HUES64 (cell line): ENCODE measurements around the gene FBXO46.

ENCODE experiments used
- H3K27ac ChIP-seq: 2 replicates; pipeline ENCODE4 v1.7.0; 2013; ENCODE audit warnings: low read depth, low read length, inconsistent platforms
- H3K27me3 ChIP-seq: 2 replicates; pipeline ENCODE4 v1.6.1; 2013; ENCODE audit warnings: mild to moderate bottlenecking, low read length; ENCODE audit not compliant: insufficient read depth
- H3K36me3 ChIP-seq: 2 replicates; pipeline ENCODE4 v1.6.1; 2013; ENCODE audit warnings: mild to moderate bottlenecking, low read length; ENCODE audit not compliant: insufficient read depth
- H3K4me1 ChIP-seq: 2 replicates; pipeline ENCODE4 v1.6.1; 2013; ENCODE audit warnings: mild to moderate bottlenecking, low read length, moderate library complexity; ENCODE audit not compliant: insufficient read depth
- H3K4me3 ChIP-seq: 2 replicates; pipeline ENCODE4 v1.5.1; 2013; ENCODE audit warnings: mild to moderate bottlenecking, low read length, moderate library complexity
- H3K9ac ChIP-seq: 2 replicates; pipeline ENCODE4 v1.6.1; 2013; ENCODE audit warnings: mild to moderate bottlenecking, low read depth, low read length
- H3K9me3 ChIP-seq: 2 replicates; pipeline ENCODE4 v1.6.1; 2013; ENCODE audit warnings: low read depth, low read length; ENCODE audit not compliant: insufficient read depth
- WGBS: fragments of 150-250, 120-280 bp; methylation state at CpG from one replicate; pipeline ENCODE4 v1.1.7; 2013; ENCODE audit warnings: missing lambda C conversion rate; 5-methylcytosine and 5-hydroxymethylcytosine counted together

Gene FBXO46

GRCh38 chr19:45765702-45766295 lies 35.1 kb upstream of the FBXO46 start:
- Histone ChIP-seq H3K9me3 (no peaks in the 10 kb centered on the region), H3K27me3 (no peaks in the 10 kb centered on the region; the same call in 1 of the 2 replicates), H3K9ac (no peak overlapping the region), H3K4me3 (no peak overlapping the region), H3K36me3 (no peaks in the 10 kb centered on the region), H3K27ac (0 out of 2 replicates have a peak overlapping the region, but pooled peaks have one; percentile 30), H3K4me1 (peaks cover 26% of the 10 kb centered on the region)
- WGBS, result 83% methylated on average over 23 of the region's 23 CpGs

- no peak overlapping the region; the same call in 1 of the 2 replicates for H3K9ac ChIP-seq
- no peak overlapping the region for H3K4me3 ChIP-seq
- 43% methylated on average over 21 of the region's 21 CpGs for WGBS
- H3K9me3 ChIP-seq, result no peaks in the 10 kb centered on the region
- peaks cover 26% of the 10 kb centered on the region for H3K4me1 ChIP-seq
- H3K36me3 ChIP-seq, result no peaks in the 10 kb centered on the region
- peak overlapping the region; percentile 56; the same call in 1 of the 2 replicates for H3K27ac ChIP-seq
- no peaks in the 10 kb centered on the region; the same call in 1 of the 2 replicates for H3K27me3 ChIP-seq
Measured at GRCh38 chr19:45764945-45765701, 34.4 kb upstream of the FBXO46 start.

DNA sequence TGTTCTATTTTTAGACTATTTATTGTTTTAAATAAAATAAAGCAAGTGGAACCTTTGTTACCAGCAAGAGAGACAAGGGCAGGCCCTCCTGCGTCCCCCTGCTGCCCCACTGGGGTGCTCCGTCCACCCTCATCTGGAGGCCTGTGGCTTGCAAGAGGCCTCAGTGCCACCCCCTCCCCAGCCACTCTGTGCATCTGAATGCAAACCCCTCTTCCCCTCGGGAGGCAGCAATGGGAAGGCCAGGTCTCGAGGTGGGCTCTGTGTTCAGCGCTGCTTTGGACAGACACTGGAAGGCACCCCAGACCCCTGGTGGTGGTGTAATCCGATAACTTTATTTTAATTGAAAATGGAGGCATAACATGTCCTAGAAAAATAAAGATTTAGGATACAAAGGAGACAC lies 33.8 kb upstream of the FBXO46 start:
- H3K27ac ChIP-seq, result peak overlapping the region; percentile 56; the same call in 1 of the 2 replicates
- H3K9me3 ChIP-seq, result no peaks in the 10 kb centered on the region
- H3K36me3 ChIP-seq, result no peaks in the 10 kb centered on the region
- no peak overlapping the region for H3K9ac ChIP-seq
- peaks cover 26% of the 10 kb centered on the region for H3K4me1 ChIP-seq
- H3K27me3 ChIP-seq, result no peaks in the 10 kb centered on the region; the same call in 1 of the 2 replicates
- no peak overlapping the region; the same call in 1 of the 2 replicates for H3K4me3 ChIP-seq
- WGBS, result 32% methylated on average over 6 of the region's 6 CpGs

DNA sequence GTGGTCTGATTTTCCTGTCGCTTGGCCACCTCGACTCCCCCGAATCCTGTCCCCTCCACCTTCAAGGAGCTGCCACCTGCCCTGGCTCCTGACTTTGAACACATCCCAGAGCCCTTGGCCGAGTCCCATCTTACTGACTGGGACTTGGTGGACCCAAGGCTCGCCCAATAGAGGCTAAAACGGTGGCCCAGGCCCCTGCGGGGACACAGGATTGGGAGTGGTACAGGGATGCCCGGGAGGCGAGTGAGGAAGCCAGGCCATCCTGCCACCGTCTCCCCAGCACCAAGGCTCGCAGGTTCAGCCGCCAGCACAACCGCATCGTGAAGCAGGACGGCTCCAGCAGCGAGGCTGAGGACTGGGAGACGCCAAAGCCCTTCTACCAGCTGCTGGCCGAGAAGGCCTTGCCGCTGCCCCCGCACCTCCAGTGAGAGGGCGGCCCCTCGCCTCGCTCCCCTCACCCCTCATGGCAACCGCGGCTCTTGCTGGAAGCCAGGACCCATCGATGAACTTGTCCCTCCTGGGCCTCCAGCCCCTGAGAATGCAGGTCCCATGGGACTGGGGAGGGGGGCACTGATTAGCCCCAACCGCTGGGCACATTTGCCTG lies 33.1 kb upstream of the FBXO46 start:
- H3K36me3 ChIP-seq, result no peaks in the 10 kb centered on the region
- WGBS, result 75% methylated on average over 27 of the region's 27 CpGs
- H3K27ac ChIP-seq, result 0 out of 2 replicates have a peak overlapping the region, but pooled peaks have one; percentile 3
- H3K9me3 ChIP-seq, result no peaks in the 10 kb centered on the region
- H3K27me3 ChIP-seq, result no peaks in the 10 kb centered on the region; the same call in 1 of the 2 replicates
- H3K9ac ChIP-seq, result no peak overlapping the region
- H3K4me3 ChIP-seq, result no peak overlapping the region
- peaks cover 26% of the 10 kb centered on the region for H3K4me1 ChIP-seq

DNA sequence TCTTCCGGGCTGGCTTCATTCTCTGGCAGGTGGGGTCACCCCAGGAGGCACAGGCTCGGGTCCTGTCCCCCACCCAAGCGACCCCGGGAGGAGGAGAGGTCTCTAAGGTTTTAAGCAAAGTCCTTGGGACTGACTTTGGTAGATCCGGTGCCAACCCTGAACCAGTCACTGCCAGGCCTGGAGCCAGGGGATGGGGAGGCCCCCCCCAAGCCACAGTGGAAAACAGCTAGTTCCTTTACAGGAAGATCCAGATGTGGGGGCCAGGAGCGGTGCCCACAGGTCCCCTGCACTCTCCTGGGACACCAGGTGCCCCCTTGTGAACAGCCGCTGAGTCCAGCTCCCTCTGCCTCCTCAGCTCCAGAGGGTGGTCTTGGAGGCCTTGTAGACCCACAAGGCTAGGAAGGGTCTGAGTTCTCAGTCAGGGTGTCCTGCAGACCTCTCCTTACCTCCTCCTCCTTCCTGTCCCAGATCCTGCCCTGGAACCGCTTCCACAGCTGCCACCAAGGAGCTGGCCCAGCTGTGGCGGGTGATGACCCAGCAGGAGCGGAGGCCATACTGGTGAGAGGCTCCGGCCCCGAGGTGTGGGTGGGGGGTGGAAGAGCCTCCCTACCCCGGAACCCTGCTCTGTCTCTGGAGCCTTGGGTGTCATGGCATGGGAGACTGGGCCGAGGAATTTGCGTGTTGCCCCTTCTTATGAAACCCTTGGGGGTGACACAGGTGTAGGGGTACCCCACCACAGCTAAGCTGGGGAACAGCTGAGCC lies 32.4 kb upstream of the FBXO46 start:
- Histone ChIP-seq H3K9ac (no peak overlapping the region), H3K4me1 (peaks cover 26% of the 10 kb centered on the region)

DNA sequence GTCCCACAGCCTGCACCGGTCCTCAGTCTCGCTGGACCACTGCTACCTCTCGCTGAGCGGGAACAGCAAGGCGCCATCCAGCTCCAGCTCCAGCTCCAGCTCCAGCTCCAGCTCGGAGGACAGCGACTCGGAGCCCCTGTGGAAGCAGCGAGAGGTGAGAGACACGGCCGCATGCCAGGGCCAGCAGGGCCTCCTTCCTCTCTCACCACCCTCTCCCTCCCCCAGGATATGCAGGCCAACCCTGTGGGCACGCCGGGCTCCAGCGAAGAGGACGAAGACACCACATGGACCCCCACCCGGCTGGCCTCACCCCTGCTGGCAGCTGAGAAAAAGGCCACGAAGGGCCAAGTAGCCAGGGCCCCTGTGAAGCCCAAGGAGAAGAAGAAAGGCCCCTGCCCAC lies 31.0 kb upstream of the FBXO46 start:
- Histone ChIP-seq H3K4me1 (peaks cover 21% of the 10 kb centered on the region), H3K36me3 (no peaks in the 10 kb centered on the region), H3K4me3 (no peak overlapping the region), H3K9ac (no peak overlapping the region), H3K27me3 (no peaks in the 10 kb centered on the region; the same call in 1 of the 2 replicates), H3K9me3 (no peaks in the 10 kb centered on the region), H3K27ac (no peak overlapping the region)
- WGBS, result 71% methylated on average over 17 of the region's 17 CpGs

More for the DNA sequence above, 32.4 kb upstream of the FBXO46 start:
- Histone ChIP-seq H3K4me3 (no peak overlapping the region), H3K9me3 (no peaks in the 10 kb centered on the region), H3K36me3 (no peaks in the 10 kb centered on the region), H3K27ac (no peak overlapping the region), H3K27me3 (no peaks in the 10 kb centered on the region; the same call in 1 of the 2 replicates)
- WGBS, result 92% methylated on average over 15 of the region's 15 CpGs

DNA sequence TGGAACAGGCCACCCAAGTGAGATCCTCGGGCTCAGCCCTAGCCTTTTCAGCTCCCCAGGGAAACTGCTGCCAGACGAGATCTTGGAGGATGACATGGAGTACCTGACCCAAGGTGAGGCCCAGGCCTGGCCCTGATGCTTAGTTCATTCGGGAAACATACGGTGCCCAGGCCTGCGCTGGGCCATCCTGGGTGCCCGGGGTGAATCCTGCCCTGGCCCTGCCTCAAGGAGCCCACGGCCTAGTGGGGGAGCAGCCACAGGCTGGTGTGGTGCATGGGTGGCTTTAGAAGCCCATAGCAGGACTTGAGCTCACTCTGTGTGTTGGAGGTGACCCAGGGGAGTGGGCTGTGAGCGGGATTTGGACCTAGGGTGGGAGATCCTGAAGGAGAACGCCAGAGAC lies 28.2 kb upstream of the FBXO46 start:
- 92% methylated on average over 9 of the region's 9 CpGs for WGBS
- Histone ChIP-seq H3K27me3 (no peaks in the 10 kb centered on the region; the same call in 1 of the 2 replicates), H3K9me3 (no peaks in the 10 kb centered on the region), H3K9ac (no peak overlapping the region), H3K4me1 (peaks cover 3% of the 10 kb centered on the region; the same call in 1 of the 2 replicates), H3K4me3 (no peak overlapping the region), H3K36me3 (no peaks in the 10 kb centered on the region), H3K27ac (no peak overlapping the region)

DNA sequence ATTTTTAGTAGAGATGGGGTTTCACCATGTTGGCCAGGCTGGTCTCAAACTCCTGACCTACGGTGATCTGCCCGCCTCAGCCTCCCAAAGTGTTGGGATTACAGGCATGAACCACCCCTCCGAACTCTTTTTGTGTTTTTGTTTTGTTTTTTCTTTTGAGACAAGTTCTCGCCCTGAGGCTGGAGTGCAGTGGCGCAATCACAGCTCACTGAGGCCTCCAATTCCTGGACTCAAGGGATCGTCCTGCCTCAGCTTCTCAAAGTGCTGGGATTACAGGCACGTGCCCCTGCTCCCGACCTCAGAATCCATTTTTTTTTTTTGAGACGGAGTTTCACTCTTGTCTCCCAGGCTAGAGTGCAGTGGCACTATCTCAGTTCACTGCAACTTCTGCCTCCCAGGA lies 27.0 kb upstream of the FBXO46 start:
- Histone ChIP-seq H3K36me3 (no peaks in the 10 kb centered on the region), H3K4me3 (no peak overlapping the region), H3K27ac (no peak overlapping the region), H3K4me1 (no peaks in the 10 kb centered on the region; the same call in 1 of the 2 replicates), H3K9ac (no peak overlapping the region), H3K9me3 (no peaks in the 10 kb centered on the region), H3K27me3 (no peaks in the 10 kb centered on the region)
- 90% methylated on average over 9 of the region's 9 CpGs for WGBS

DNA sequence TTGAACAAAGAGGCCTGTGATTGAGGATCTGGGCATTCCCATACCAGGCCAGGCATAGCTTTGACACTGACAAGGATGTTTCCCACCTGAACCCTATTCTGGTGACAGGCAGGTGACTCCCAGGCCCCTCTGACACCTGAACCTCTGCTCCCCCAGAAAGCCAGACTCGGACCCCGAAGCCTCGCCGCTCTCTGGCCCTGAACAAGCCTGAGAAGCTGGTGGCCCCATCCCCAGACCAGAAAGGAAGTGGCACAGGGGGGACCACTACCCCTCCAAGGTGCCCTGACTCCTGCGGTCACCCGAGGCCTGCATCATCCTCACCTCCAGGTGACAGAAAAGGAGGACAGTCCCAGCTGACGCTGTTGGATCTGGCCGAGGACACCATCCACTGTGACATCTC lies 23.6 kb upstream of the FBXO46 start:
- Histone ChIP-seq H3K27me3 (no peaks in the 10 kb centered on the region), H3K4me3 (no peak overlapping the region), H3K4me1 (no peaks in the 10 kb centered on the region; the same call in 1 of the 2 replicates), H3K9me3 (no peaks in the 10 kb centered on the region), H3K36me3 (no peaks in the 10 kb centered on the region), H3K9ac (no peak overlapping the region), H3K27ac (no peak overlapping the region)
- WGBS, result 94% methylated on average over 8 of the region's 8 CpGs

- WGBS, result 55% methylated on average over 6 of the region's 6 CpGs
Measured at GRCh38 chr19:45753548-45753947, 22.9 kb upstream of the FBXO46 start.

More at GRCh38 chr19:45753548-45753947, 22.9 kb upstream of the FBXO46 start:
- H3K27me3 ChIP-seq, result no peaks in the 10 kb centered on the region
- no peak overlapping the region for H3K9ac ChIP-seq
- H3K4me3 ChIP-seq, result no peak overlapping the region
- no peaks in the 10 kb centered on the region for H3K9me3 ChIP-seq
- no peak overlapping the region for H3K27ac ChIP-seq
- no peaks in the 10 kb centered on the region for H3K36me3 ChIP-seq
- H3K4me1 ChIP-seq, result no peaks in the 10 kb centered on the region; the same call in 1 of the 2 replicates
